BLaER1 treated with 17β-estradiol and CSF1 and Interleukin-3, amounts not matched to agents 10 nM and 100 nM (cell line): ENCODE measurements around the gene PTPRN2.

Experiments used
- H3K27ac ChIP-seq, 11 experiments: shearing (Covaris generic); formaldehyde crosslinking; 2 replicates each; pipeline ENCODE4 v1.8.1; 2022
- H3K27me3 ChIP-seq, 11 experiments: shearing (Covaris generic); formaldehyde crosslinking; 2 replicates each; pipeline ENCODE4 v1.8.1; 2022
- H3K36me3 ChIP-seq, 11 experiments: shearing (Covaris generic); formaldehyde crosslinking; 2 replicates each; pipeline ENCODE4 v1.8.1; 2022
- H3K4me1 ChIP-seq, 10 experiments: shearing (Covaris generic); formaldehyde crosslinking; 2 replicates each; pipeline ENCODE4 v1.8.1; 2022
- H3K4me2 ChIP-seq, 11 experiments: shearing (Covaris generic); formaldehyde crosslinking; 2 replicates each; pipeline ENCODE4 v1.8.1; 2022
- H3K4me3 ChIP-seq, 10 experiments: shearing (Covaris generic); formaldehyde crosslinking; 2 replicates each; pipeline ENCODE4 v1.8.1; 2022
- H3K9ac ChIP-seq, 11 experiments: shearing (Covaris generic); formaldehyde crosslinking; 2 replicates each; pipeline ENCODE4 v1.8.1; 2022
- H3K9me3 ChIP-seq, 11 experiments: shearing (Covaris generic); formaldehyde crosslinking; replicated peaks in 1 of 11; 2 replicates each; pipeline ENCODE4 v1.8.1; 2022
- H4K20me1 ChIP-seq, 11 experiments: shearing (Covaris generic); formaldehyde crosslinking; 2 replicates each; pipeline ENCODE4 v1.8.1; 2022
- Cebpa-rat ChIP-seq, 11 experiments: shearing (Covaris generic); IDR thresholded peaks; 2 replicates each; pipeline ENCODE4 v1.8.1; 2022

The PTPRN2 gene

DNA sequence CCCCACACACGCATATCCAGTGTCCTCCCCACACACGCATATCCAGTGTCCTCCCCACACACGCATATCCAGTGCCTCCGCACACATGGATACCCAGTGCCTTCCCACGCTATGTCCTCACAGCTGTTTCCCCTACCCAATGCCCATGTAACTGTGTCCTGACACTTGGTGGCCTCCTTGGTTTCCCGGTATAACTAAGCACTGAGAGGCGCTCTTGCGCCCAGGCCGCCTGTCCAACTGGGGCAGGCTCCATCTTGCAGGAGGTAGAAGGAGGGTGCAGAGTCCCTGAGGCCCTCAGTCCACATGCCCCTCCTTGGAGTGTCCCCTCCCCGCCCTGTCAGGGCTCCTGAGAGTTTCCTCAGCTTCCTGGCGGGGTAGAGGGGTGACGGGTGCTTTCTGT lies 715.2 kb downstream of the PTPRN2 start:
- Histone ChIP-seq H3K9ac (no peak overlapping the region), H3K27me3 (peaks cover 0 to 14% (median 0%) of the 10 kb centered on the region in 11 experiments; a peak in 5 of 22 replicates), H3K27ac (no peak overlapping the region), H3K36me3 (no peaks in the 10 kb centered on the region), H3K4me1 (peaks cover 22 to 42% (median 31%) of the 10 kb centered on the region in 10 experiments), H3K9me3 (peaks cover 11 to 23% (median 18%) of the 10 kb centered on the region in 11 experiments), H3K4me2 (peak overlapping the region in 5 of 11 experiments; percentile 12 to 49 (median 30); a peak in 8 of 22 replicates), H3K4me3 (no peak overlapping the region), H4K20me1 (peaks cover 0 to 15% (median 0%) of the 10 kb centered on the region in 11 experiments; a peak in 2 of 22 replicates)
- no peak for TF ChIP-seq Cebpa-rat (IDR thresholded peaks at IDR 0.05)

GRCh38 chr7:157871681-157872080 lies 715.9 kb downstream of the PTPRN2 start:
- Histone ChIP-seq H3K9ac (no peak overlapping the region), H4K20me1 (peaks cover 0 to 7% (median 0%) of the 10 kb centered on the region in 11 experiments; a peak in 2 of 22 replicates), H3K27me3 (peaks cover 0 to 9% (median 0%) of the 10 kb centered on the region in 11 experiments; a peak in 5 of 22 replicates), H3K4me1 (peaks cover 14 to 34% (median 23%) of the 10 kb centered on the region in 10 experiments), H3K27ac (no peak overlapping the region), H3K4me2 (no peak overlapping the region), H3K9me3 (peaks cover 13 to 27% (median 21%) of the 10 kb centered on the region in 11 experiments), H3K36me3 (no peaks in the 10 kb centered on the region), H3K4me3 (no peak overlapping the region)
- TF ChIP-seq Cebpa-rat (IDR thresholded peaks at IDR 0.05) = no peak

DNA sequence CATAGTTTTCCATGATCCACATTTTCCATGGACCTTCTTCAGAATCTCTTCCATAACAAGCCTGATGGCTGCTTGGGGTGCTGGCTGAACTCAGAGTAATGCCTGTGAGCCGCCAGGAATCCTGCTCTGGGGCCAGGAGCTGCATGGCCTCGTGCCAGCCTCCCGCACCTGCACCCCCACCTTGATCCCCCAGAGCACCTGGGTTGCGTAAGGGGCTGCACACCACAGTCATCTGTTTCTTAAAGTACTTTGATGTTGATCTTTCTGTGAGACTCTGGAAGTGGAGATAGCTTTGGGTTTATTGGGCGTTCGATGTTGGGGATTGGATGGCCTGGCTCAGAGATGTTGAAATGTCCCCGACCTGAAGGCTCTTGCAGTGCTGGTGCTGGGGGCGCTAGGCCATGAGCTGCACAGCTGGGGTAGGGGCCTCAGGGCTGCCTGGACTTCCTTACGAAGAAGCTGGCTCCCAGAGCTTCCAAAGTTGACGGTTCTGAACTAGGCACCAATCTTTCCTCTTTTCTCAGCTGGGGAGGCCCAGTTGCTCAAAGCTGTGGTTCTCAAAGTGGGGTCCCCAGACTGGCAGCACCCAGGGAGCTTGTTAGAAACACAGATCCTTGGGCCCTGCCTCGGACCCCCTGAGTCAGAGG lies 716.9 kb downstream of the PTPRN2 start:
- Histone ChIP-seq H3K4me2 (no peak overlapping the region), H3K36me3 (no peaks in the 10 kb centered on the region), H3K9ac (no peak overlapping the region), H4K20me1 (peaks cover 0 to 6% (median 0%) of the 10 kb centered on the region in 11 experiments; a peak in 3 of 22 replicates), H3K27me3 (no peaks in the 10 kb centered on the region), H3K4me3 (no peak overlapping the region), H3K9me3 (peaks cover 13 to 27% (median 21%) of the 10 kb centered on the region in 11 experiments), H3K4me1 (peaks cover 12 to 27% (median 20%) of the 10 kb centered on the region in 10 experiments), H3K27ac (no peak overlapping the region)
- TF ChIP-seq Cebpa-rat (IDR thresholded peaks at IDR 0.05) = no peak

DNA sequence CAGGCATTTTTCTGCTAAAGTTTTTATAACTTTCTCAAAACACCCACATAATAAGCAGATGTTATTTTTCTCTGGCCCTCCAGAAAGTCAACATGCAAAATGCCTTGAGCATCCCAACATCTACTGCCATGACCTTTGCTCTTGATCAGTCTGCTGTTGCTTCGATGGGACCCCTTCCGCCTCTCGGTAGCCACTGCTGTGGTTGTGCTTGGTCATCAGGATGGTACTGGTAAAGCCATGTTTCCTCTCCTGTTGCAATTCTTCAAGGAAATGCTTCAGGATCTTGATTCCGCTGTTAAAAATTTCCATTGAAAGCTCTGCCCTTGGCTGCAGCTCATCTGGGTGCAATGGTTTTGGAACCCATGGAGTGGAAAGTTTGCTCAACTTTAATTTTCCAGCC lies 717.8 kb downstream of the PTPRN2 start:
- Histone ChIP-seq H3K4me3 (no peak overlapping the region), H3K4me2 (no peak overlapping the region), H3K9ac (no peak overlapping the region), H3K9me3 (peaks cover 13 to 27% (median 21%) of the 10 kb centered on the region in 11 experiments), H3K27ac (no peak overlapping the region), H4K20me1 (peaks cover 0 to 5% (median 0%) of the 10 kb centered on the region in 11 experiments; a peak in 3 of 22 replicates), H3K4me1 (peaks cover 7 to 17% (median 13%) of the 10 kb centered on the region in 10 experiments), H3K36me3 (no peaks in the 10 kb centered on the region), H3K27me3 (no peaks in the 10 kb centered on the region)
- no peak for TF ChIP-seq Cebpa-rat (IDR thresholded peaks at IDR 0.05)

DNA sequence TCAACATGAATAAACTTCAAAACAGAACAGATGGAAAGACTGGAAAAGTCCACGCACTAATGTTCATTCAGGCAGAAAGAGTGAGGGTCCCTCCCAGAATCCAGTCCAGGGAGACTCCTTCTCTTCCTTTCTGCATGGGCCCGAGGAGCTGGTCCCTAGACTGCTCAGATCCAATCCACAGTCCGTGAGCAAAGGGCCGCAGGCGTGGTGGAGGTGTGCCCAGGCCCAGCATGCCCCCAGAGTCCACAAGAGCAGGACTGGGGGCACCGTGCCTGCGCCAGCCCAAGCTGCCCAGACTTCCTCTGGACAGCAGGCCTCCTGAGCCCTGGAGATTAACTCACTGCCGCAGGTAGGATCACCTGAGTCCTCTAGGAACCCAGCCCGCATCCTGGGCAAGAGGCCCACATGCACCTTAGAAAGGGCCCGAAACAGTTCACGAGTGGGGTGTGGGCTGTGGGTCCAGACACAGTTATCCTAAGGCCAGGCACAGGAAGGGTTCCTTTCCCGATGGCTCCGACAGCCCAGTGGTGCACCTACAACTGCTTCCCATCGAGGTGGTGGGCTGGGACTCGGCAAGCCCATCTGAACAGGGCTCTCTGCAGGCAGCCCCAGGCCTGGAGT lies 719.8 kb downstream of the PTPRN2 start:
- Histone ChIP-seq H3K9me3 (peaks cover 13 to 27% (median 21%) of the 10 kb centered on the region in 11 experiments), H3K27me3 (no peaks in the 10 kb centered on the region), H3K4me1 (peaks cover 0 to 5% (median 4%) of the 10 kb centered on the region in 10 experiments; a peak in 15 of 20 replicates), H3K4me3 (no peak overlapping the region), H3K4me2 (no peak overlapping the region), H4K20me1 (peaks cover 0 to 22% (median 0%) of the 10 kb centered on the region in 11 experiments; a peak in 4 of 22 replicates), H3K27ac (no peak overlapping the region), H3K36me3 (peaks cover 0 to 13% (median 0%) of the 10 kb centered on the region in 11 experiments; a peak in 3 of 22 replicates), H3K9ac (no peak overlapping the region)
- TF ChIP-seq Cebpa-rat (IDR thresholded peaks at IDR 0.05) = no peak

- Histone ChIP-seq H3K4me3 (no peak overlapping the region), H3K9ac (no peak overlapping the region), H3K27ac (no peak overlapping the region), H3K4me1 (no peaks in the 10 kb centered on the region; a peak in 2 of 20 replicates), H3K9me3 (peaks cover 13 to 27% (median 21%) of the 10 kb centered on the region in 11 experiments), H3K36me3 (peaks cover 0 to 17% (median 0%) of the 10 kb centered on the region in 11 experiments; a peak in 3 of 22 replicates), H4K20me1 (peaks cover 0 to 28% (median 0%) of the 10 kb centered on the region in 11 experiments; a peak in 4 of 22 replicates), H3K27me3 (no peaks in the 10 kb centered on the region), H3K4me2 (no peak overlapping the region)
- TF ChIP-seq Cebpa-rat (IDR thresholded peaks at IDR 0.05) = no peak
Measured at GRCh38 chr7:157866336-157866924, 721.2 kb downstream of the PTPRN2 start.

- no peak overlapping the region for H3K9ac ChIP-seq
- H3K27me3 ChIP-seq = no peaks in the 10 kb centered on the region
- H4K20me1 ChIP-seq = peaks cover 0 to 36% (median 0%) of the 10 kb centered on the region in 11 experiments; a peak in 4 of 22 replicates
- peaks cover 0 to 17% (median 0%) of the 10 kb centered on the region in 11 experiments; a peak in 3 of 22 replicates for H3K36me3 ChIP-seq
- H3K9me3 ChIP-seq = peaks cover 13 to 27% (median 21%) of the 10 kb centered on the region in 11 experiments
- no peaks in the 10 kb centered on the region; a peak in 2 of 20 replicates for H3K4me1 ChIP-seq
- H3K27ac ChIP-seq = no peak overlapping the region
- TF ChIP-seq Cebpa-rat (IDR thresholded peaks at IDR 0.05) = no peak
- H3K4me2 ChIP-seq = no peak overlapping the region
- no peak overlapping the region for H3K4me3 ChIP-seq
Measured at GRCh38 chr7:157865351-157866165, 722.1 kb downstream of the PTPRN2 start.

GRCh38 chr7:157864911-157865310 lies 722.7 kb downstream of the PTPRN2 start:
- Histone ChIP-seq H3K9ac (no peak overlapping the region), H4K20me1 (peaks cover 0 to 36% (median 0%) of the 10 kb centered on the region in 11 experiments; a peak in 4 of 22 replicates), H3K27ac (no peak overlapping the region), H3K9me3 (peaks cover 13 to 26% (median 20%) of the 10 kb centered on the region in 11 experiments), H3K4me3 (no peak overlapping the region), H3K36me3 (peaks cover 0 to 17% (median 0%) of the 10 kb centered on the region in 11 experiments; a peak in 3 of 22 replicates), H3K27me3 (no peaks in the 10 kb centered on the region), H3K4me2 (no peak overlapping the region), H3K4me1 (peaks cover 0 to 4% (median 0%) of the 10 kb centered on the region in 10 experiments; a peak in 3 of 20 replicates)
- no peak for TF ChIP-seq Cebpa-rat (IDR thresholded peaks at IDR 0.05)
